Erythroblast (primary cell): Measurements from ENCODE around the gene SYNPO2.

ENCODE experiments used
- GATA1 ChIP-seq: IDR thresholded peaks from 2 replicates; pipeline ENCODE4 v1.6.1; 2011; ENCODE audit warnings: low read depth, mild to moderate bottlenecking, control low read depth, low read length, moderate library complexity
- POLR2A ChIP-seq: IDR thresholded peaks from 2 replicates; pipeline ENCODE4 v1.6.1; 2011; ENCODE audit warnings: mild to moderate bottlenecking, low read length

- TF ChIP-seq POLR2A (no peak), GATA1 (no peak)
These were observed 216.1 kb downstream of the SYNPO2 start for GRCh38 chr4:119104644-119105273.
